Right atrium auricular region (tissue), 2 donors: Measurements from ENCODE around the gene ORC1. TPM values are rescaled to one million over a fixed set of nuclear protein-coding genes. Genes with fewer than 3 reads are reported as not detected.

Experiments used
- DNase-seq: peaks from one replicate; pipeline ENCODE4 v3.0.0-alpha.2; 2019; ENCODE audit warnings: low spot score
- H3K27ac ChIP-seq, 2 donors: fragments of 200-600 bp; sonication (generic); 1 replicate in 1 of 2; 2 replicates in 1 of 2; pipeline ENCODE4 v1.5.1; 2016 to 2019
- H3K27me3 ChIP-seq, 2 donors: fragments of 200-600 bp; sonication (generic); one replicate each; pipeline versions ENCODE4 v1.5.1 to v1.6.0; 2017 to 2019
- H3K36me3 ChIP-seq: fragments of 200-600 bp; sonication (generic); one replicate; pipeline ENCODE4 v1.5.1; 2016
- H3K4me1 ChIP-seq, 2 donors: fragments of 200-600 bp; sonication (generic); one replicate each; pipeline versions ENCODE4 v1.5.1 to v1.6.0; 2017 to 2019
- H3K4me3 ChIP-seq, 2 donors: fragments of 200-600 bp; sonication (generic); 1 replicate in 1 of 2; 2 replicates in 1 of 2; pipeline ENCODE4 v1.5.1; 2017 to 2019; ENCODE audit warnings: mild to moderate bottlenecking in 1 of 2, moderate library complexity in 1 of 2
- H3K9me3 ChIP-seq, 2 donors: fragments of 200-600 bp; sonication (generic); one replicate each; pipeline ENCODE4 v1.5.1; 2019
- total RNA-seq, 2 donors: library from RNA; depleted of rRNA; stranded (reverse); fragments of >200 nt; gene quantifications; one replicate each; pipeline ENCODE4 v1.1.0, GENCODE V29; 2016
- TF ChIP-seq, protein P1 (sequence below), 2 donors: fragments of 200-600 bp; sonication (generic); IDR thresholded peaks; one replicate each; pipeline ENCODE4 v1.5.1; 2019; ENCODE audit warnings: antibody characterized with exemption in 2 of 2

Gene ORC1
- total RNA-seq, result under 1 TPM in 1 of 2 donors, not detected in 1; 0.28 TPM

DNA sequence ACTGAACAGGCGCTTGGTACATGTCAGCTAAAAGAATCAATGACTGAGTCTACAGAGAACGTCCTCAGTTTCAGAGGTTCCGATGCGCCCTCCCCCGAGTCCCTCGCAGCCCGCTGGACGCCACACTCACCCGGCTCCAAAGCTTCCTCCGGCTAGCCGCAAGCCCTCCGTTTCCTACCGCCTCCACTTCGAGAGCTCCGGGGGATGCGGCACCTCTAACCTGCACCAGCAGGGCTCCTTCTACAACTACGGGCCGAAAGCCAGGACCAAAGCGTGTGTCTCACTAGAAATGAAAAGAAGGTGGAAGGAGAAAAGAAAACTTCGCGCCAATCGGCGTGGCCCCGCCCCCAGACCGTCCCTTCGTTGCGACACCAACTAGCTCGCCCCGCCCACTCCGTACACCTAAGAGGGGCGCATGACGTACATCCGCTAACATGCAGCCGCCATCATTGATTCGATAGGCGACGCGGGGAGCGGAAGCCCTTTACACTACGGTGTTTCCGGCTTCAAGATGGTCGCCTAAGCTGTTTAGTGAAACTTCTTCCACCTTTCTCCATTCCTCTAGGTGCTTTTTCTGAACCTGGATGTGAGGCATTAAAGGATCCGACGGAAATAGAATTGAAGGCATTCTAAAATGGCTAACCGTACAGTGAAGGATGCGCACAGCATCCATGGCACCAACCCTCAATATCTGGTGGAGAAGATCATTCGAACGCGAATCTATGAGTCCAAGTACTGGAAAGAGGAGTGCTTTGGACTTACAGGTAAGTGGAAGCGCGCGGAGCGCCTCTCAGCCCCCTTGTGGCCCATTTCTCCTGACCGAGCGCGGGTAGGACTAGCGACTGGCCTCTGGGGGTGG, at the start of gene ORC1, which contains the start of gene PRPF38A:
TSS of gene ORC1 (minus strand) at position 308 of the 859 bp plus-strand sequence. CDS start 2,200 bp downstream, outside the sequence.
TSS of gene PRPF38A (plus strand) at position 487 of the 859 bp plus-strand sequence. CDS start at position 635, 148 bp downstream.
- DNase-seq, result peak; percentile 99
- TF ChIP-seq, protein P1, sequence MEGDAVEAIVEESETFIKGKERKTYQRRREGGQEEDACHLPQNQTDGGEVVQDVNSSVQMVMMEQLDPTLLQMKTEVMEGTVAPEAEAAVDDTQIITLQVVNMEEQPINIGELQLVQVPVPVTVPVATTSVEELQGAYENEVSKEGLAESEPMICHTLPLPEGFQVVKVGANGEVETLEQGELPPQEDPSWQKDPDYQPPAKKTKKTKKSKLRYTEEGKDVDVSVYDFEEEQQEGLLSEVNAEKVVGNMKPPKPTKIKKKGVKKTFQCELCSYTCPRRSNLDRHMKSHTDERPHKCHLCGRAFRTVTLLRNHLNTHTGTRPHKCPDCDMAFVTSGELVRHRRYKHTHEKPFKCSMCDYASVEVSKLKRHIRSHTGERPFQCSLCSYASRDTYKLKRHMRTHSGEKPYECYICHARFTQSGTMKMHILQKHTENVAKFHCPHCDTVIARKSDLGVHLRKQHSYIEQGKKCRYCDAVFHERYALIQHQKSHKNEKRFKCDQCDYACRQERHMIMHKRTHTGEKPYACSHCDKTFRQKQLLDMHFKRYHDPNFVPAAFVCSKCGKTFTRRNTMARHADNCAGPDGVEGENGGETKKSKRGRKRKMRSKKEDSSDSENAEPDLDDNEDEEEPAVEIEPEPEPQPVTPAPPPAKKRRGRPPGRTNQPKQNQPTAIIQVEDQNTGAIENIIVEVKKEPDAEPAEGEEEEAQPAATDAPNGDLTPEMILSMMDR (IDR thresholded peaks at IDR 0.05), result peak in 1 of 2 donors; percentile 61
- peaks cover 29% of the 10 kb centered on the region for H3K36me3 ChIP-seq

DNA sequence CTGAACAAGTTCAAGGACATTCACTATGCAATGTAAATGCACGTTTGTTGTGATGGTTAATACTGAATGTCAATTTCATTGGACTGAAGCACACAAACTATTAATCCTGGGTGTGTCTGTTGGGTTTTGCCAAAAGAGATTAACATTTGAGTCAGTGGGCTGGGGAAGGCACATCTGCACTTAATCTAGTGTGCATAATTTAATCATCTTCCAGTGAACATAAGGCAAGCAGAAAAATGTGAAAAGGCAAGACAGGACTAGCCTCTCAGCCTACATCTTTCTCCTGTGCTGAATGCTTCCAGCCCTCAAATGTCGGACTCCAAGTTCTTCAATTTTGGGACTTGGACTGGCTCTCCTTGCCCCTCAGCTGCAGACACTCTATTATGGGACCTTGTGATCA, 40.2 kb upstream of the ORC1 start:
- Histone ChIP-seq H3K27ac (no peak overlapping the region), H3K4me1 (no peaks in the 10 kb centered on the region), H3K27me3 (no peaks in the 10 kb centered on the region), H3K4me3 (no peak overlapping the region), H3K9me3 (no peaks in the 10 kb centered on the region), H3K36me3 (peaks cover 50% of the 10 kb centered on the region)
- DNase-seq, result no peak
- TF ChIP-seq, protein P1 (IDR thresholded peaks at IDR 0.05), result no peak

More for the DNA sequence above, at the start of gene ORC1, which contains the start of gene PRPF38A:
- Histone ChIP-seq H3K9me3 (no peaks in the 10 kb centered on the region), H3K4me3 (peak within 1 kb of the TSS; percentile 73 to 83), H3K27me3 (no peaks in the 10 kb centered on the region), H3K27ac (peak within 1 kb of the TSS; percentile 86 to 87), H3K4me1 (peaks cover 0 to 24% of the 10 kb centered on the region in 2 donors)

DNA sequence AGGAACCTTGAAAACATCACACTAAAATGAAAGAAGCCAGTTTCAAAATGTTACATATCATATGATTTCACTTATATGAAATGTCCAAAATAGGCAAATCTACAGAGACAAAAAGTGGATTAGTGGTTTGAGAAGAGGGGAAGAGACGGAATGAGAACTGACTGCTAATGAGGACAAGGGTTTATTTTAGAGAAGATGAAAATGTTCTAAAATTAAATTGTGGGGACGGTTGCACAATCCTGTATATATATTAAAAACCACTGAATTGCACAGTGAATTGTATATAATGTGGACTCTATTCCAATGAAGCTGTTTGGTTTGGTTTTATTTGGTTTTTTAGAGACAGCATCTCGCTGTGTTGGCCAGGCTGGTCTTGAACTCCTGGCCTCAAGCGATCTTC, 35.8 kb upstream of the ORC1 start:
- Histone ChIP-seq H3K36me3 (peaks cover 65% of the 10 kb centered on the region), H3K9me3 (no peaks in the 10 kb centered on the region), H3K27ac (no peak overlapping the region), H3K4me3 (no peak overlapping the region), H3K27me3 (no peaks in the 10 kb centered on the region), H3K4me1 (no peaks in the 10 kb centered on the region)
- TF ChIP-seq, protein P1 (IDR thresholded peaks at IDR 0.05), result no peak
- no peak for DNase-seq

DNA sequence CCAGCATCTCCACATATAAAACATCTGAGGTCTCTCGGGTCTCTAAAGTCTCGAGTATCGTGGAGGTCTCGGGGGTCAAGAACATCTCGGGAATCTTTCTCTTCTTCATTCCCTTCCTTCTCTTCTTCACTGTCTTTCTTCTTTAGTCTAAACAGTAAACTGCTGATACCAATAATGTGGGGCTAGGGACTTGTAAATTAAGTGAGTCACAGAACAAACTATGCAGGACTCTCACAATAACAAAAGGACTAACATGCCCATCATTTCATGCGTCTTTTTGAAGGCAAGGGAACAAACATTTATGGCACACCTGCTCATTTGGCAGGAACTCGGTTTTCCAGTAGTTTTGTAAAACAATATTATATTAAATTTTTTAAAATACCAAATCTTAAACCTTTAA, 32.6 kb upstream of the ORC1 start:
- peaks cover 55% of the 10 kb centered on the region for H3K36me3 ChIP-seq
- H3K4me1 ChIP-seq, result no peaks in the 10 kb centered on the region
- H3K27ac ChIP-seq, result no peak overlapping the region
- no peaks in the 10 kb centered on the region for H3K9me3 ChIP-seq
- no peak for DNase-seq
- TF ChIP-seq, protein P1 (IDR thresholded peaks at IDR 0.05), result no peak
- no peaks in the 10 kb centered on the region for H3K27me3 ChIP-seq
- H3K4me3 ChIP-seq, result no peak overlapping the region

DNA sequence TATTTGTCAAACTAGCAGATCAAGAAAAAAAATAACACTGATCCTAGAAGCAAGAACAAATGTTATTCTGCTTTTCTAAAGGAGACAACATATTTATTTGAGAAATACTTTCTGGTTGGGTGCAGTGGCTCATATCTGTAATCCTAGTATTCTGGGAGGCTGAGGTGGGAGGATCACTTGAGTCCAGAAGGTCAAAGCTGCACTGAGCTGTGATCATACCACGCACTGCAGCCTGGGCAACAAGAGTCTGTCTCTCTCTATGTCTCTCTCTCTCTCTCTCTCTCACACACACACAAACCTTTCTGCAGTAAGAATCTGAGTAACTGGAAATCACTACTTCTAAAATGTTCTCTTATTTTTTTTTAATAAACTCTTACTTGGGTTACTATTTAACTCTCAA, 31.4 kb upstream of the ORC1 start:
- H3K4me3 ChIP-seq, result no peak overlapping the region
- no peak for DNase-seq
- H3K36me3 ChIP-seq, result peaks cover 57% of the 10 kb centered on the region
- H3K27me3 ChIP-seq, result no peaks in the 10 kb centered on the region
- no peaks in the 10 kb centered on the region for H3K9me3 ChIP-seq
- H3K4me1 ChIP-seq, result no peaks in the 10 kb centered on the region
- no peak overlapping the region for H3K27ac ChIP-seq
- TF ChIP-seq, protein P1 (IDR thresholded peaks at IDR 0.05), result no peak
